OCI-LY3 (cell line): Measurements from ENCODE around the gene PGM2.

Experiments
- H2AFZ ChIP-seq: fragments of 200-600, 300-600 bp; shearing (Covaris generic); 2 replicates; pipeline ENCODE4 v1.6.0; 2014; ENCODE audit warnings: antibody characterized with exemption, low read depth, low read length
- H3K27ac ChIP-seq: fragments of 200-600, 300-600 bp; sonication (generic); 2 replicates; pipeline ENCODE4 v1.5.1; 2014; ENCODE audit warnings: mild to moderate bottlenecking, low read length, moderate library complexity, mixed read lengths
- H3K27me3 ChIP-seq: fragments of 200-600, 300-600 bp; sonication (generic); 2 replicates; pipeline ENCODE4 v1.6.1; 2014; ENCODE audit warnings: low read depth, low read length, mixed read lengths
- H3K36me3 ChIP-seq: fragments of 200-600, 300-600 bp; sonication (generic); replicated peaks from 2 replicates; pipeline ENCODE3; 2014; ENCODE audit warnings: low read depth, low read length, mixed read lengths
- H3K4me1 ChIP-seq: fragments of 300-600, 200-600 bp; sonication (generic); 2 replicates; pipeline ENCODE4 v1.6.1; 2014; ENCODE audit warnings: low read length, mixed read lengths
- H3K4me2 ChIP-seq: fragments of 200-600, 300-600 bp; sonication (generic); 2 replicates; pipeline ENCODE4 v1.6.1; 2014; ENCODE audit warnings: low read length, mixed read lengths
- H3K4me3 ChIP-seq: fragments of 300-600, 200-600 bp; sonication (generic); 2 replicates; pipeline ENCODE4 v1.5.1; 2014; ENCODE audit warnings: antibody characterized with exemption, mild to moderate bottlenecking, low read length, moderate library complexity
- H3K79me2 ChIP-seq: fragments of 300-600, 200-600 bp; shearing (Covaris generic); 2 replicates; pipeline ENCODE4 v1.6.1; 2014; ENCODE audit warnings: mild to moderate bottlenecking, low read length, mixed read lengths
- H3K9ac ChIP-seq: fragments of 300-600, 200-600 bp; shearing (Covaris generic); 2 replicates; pipeline ENCODE4 v1.6.0; 2014; ENCODE audit warnings: mild to moderate bottlenecking, low read length, moderate library complexity
- H3K9me3 ChIP-seq: fragments of 200-600, 300-600 bp; shearing (Covaris generic); 2 replicates; pipeline ENCODE4 v1.6.1; 2014; ENCODE audit warnings: low read length, mixed read lengths; ENCODE audit not compliant: insufficient read depth
- H4K20me1 ChIP-seq: fragments of 200-600, 300-600 bp; sonication (generic); 2 replicates; pipeline ENCODE4 v1.6.1; 2016; ENCODE audit warnings: low read length, mixed read lengths; ENCODE audit not compliant: insufficient read depth
- EZH2phosphoT487 ChIP-seq: fragments of 200-600 bp; shearing (Covaris generic); IDR thresholded peaks from 2 replicates; pipeline ENCODE4 v1.6.1; 2018; ENCODE audit warnings: antibody characterized with exemption, mixed run types, low read depth
- TF ChIP-seq, protein P1 (sequence below): fragments of 200-600, 300-600 bp; sonication (generic); IDR thresholded peaks from 2 replicates; pipeline ENCODE4 v1.5.1; 2014; ENCODE audit warnings: antibody characterized with exemption, low read length, low read depth

The PGM2 gene

DNA sequence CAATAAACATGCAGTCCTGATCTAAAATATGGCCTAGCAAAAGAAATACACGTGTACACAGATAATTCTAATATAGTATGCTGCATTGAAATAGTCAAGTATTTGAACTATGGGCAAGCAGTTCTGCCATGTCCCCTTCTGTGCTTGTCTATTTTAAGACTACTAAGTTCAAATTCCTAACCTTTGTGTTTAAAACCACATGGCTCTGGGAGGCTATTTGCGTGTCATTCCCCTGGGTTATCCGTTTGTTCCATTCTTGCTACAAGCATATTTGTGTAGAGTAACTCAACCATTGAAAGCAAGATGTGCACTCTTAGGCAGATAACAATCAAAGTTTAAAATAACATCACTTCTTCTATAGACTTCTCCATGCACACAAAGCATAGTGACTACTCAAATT is 39.0 kb downstream of the PGM2 start:
- TF ChIP-seq, protein P1, sequence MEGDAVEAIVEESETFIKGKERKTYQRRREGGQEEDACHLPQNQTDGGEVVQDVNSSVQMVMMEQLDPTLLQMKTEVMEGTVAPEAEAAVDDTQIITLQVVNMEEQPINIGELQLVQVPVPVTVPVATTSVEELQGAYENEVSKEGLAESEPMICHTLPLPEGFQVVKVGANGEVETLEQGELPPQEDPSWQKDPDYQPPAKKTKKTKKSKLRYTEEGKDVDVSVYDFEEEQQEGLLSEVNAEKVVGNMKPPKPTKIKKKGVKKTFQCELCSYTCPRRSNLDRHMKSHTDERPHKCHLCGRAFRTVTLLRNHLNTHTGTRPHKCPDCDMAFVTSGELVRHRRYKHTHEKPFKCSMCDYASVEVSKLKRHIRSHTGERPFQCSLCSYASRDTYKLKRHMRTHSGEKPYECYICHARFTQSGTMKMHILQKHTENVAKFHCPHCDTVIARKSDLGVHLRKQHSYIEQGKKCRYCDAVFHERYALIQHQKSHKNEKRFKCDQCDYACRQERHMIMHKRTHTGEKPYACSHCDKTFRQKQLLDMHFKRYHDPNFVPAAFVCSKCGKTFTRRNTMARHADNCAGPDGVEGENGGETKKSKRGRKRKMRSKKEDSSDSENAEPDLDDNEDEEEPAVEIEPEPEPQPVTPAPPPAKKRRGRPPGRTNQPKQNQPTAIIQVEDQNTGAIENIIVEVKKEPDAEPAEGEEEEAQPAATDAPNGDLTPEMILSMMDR: no peak
- no peak for TF ChIP-seq EZH2phosphoT487
- H3K9me3 ChIP-seq: no peaks in the 10 kb centered on the region
- no peak overlapping the region for H3K9ac ChIP-seq
- no peak overlapping the region for H3K4me3 ChIP-seq
- H3K4me2 ChIP-seq: no peak overlapping the region
- no peaks in the 10 kb centered on the region for H3K27me3 ChIP-seq
- no peaks in the 10 kb centered on the region for H4K20me1 ChIP-seq
- H3K27ac ChIP-seq: no peak overlapping the region
- no peaks in the 10 kb centered on the region for H3K4me1 ChIP-seq
- peaks cover 13% of the 10 kb centered on the region for H3K36me3 ChIP-seq
- no peaks in the 10 kb centered on the region for H3K79me2 ChIP-seq
- H2AFZ ChIP-seq: no peak overlapping the region

DNA sequence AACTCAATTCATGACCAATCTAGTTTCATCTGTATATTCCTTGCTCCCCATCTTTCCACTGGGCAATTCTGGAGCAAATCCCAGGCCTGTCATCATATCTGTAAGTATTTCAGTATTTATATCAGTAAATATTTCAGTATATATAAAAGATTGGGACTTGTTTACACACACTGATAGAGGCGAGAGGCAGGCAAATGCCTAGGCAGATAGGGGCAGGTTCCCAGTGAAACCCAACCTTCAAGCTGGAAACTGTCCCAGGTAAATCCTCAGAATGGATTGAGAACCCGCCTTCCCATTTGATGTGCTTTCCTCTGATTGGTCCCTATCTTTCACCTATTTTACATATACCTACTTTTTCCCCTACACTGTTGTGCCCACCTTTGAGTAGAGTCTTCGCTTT is 40.6 kb downstream of the PGM2 start:
- Histone ChIP-seq H4K20me1 (no peaks in the 10 kb centered on the region), H3K4me1 (no peaks in the 10 kb centered on the region), H2AFZ (no peak overlapping the region), H3K27ac (no peak overlapping the region), H3K27me3 (no peaks in the 10 kb centered on the region), H3K4me2 (no peak overlapping the region), H3K4me3 (no peak overlapping the region), H3K36me3 (peaks cover 8% of the 10 kb centered on the region), H3K9me3 (no peaks in the 10 kb centered on the region), H3K9ac (no peak overlapping the region), H3K79me2 (no peaks in the 10 kb centered on the region)
- TF ChIP-seq EZH2phosphoT487: no peak
- TF ChIP-seq, protein P1: no peak

GRCh38 chr4:37868238-37868637 is 41.8 kb downstream of the PGM2 start:
- no peak for TF ChIP-seq EZH2phosphoT487
- TF ChIP-seq, protein P1: no peak

DNA sequence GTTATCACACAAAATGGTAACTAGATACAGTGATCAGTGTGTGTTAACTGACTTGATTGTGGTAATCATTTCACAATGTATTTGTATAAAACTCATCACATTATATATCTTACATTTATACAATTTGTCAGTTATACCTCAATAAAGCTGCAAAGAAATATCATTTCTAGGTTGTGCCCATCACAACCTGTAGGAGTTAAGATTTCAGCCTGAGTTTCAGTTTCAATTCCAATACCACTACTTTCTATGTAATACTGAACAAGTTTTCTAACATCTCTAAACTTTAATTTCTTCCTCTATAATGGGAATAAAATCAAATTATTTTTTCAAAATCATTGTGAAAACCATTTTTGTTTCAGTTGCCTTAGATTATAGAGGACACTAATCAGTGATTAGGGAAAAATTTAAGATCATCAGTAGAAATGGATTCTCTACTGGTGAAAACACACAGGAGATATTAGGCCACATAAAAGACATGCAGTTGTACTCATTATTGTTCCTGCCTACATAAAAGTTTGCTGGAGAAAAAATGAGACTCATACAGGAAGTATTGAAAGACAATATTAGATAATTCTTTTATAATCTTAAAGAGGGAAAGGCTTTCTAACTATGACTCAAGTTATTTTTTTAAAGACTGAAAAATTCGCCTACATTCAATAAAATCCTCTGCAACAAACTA is 46.0 kb downstream of the PGM2 start:
- Histone ChIP-seq H3K9ac (no peak overlapping the region), H3K27me3 (no peaks in the 10 kb centered on the region), H3K9me3 (no peaks in the 10 kb centered on the region), H3K4me1 (no peaks in the 10 kb centered on the region), H2AFZ (no peak overlapping the region), H3K4me3 (no peak overlapping the region), H4K20me1 (no peaks in the 10 kb centered on the region), H3K27ac (no peak overlapping the region), H3K36me3 (no peaks in the 10 kb centered on the region), H3K4me2 (no peak overlapping the region), H3K79me2 (no peaks in the 10 kb centered on the region)
- TF ChIP-seq EZH2phosphoT487: no peak
- TF ChIP-seq, protein P1: no peak

More at GRCh38 chr4:37868238-37868637, 41.8 kb downstream of the PGM2 start:
- Histone ChIP-seq H3K27me3 (no peaks in the 10 kb centered on the region), H2AFZ (no peak overlapping the region), H3K9ac (no peak overlapping the region), H3K4me1 (no peaks in the 10 kb centered on the region), H3K9me3 (no peaks in the 10 kb centered on the region), H4K20me1 (no peaks in the 10 kb centered on the region), H3K4me3 (no peak overlapping the region), H3K36me3 (peaks cover 3% of the 10 kb centered on the region), H3K79me2 (no peaks in the 10 kb centered on the region), H3K4me2 (no peak overlapping the region), H3K27ac (no peak overlapping the region)
